Measurements from ENCODE around the gene RHO. TPM values are rescaled to one million over a fixed set of nuclear protein-coding genes. Genes with fewer than 3 reads are reported as not detected.
"Not testable (repeated sequence)": the region's sequence is repeated elsewhere in the genome, so short reads cannot be mapped to it uniquely, and the experiment has no call there.

The RHO gene
- total and polyA plus RNA-seq, 4 donors = 0.06 TPM; not detected in 3

DNA sequence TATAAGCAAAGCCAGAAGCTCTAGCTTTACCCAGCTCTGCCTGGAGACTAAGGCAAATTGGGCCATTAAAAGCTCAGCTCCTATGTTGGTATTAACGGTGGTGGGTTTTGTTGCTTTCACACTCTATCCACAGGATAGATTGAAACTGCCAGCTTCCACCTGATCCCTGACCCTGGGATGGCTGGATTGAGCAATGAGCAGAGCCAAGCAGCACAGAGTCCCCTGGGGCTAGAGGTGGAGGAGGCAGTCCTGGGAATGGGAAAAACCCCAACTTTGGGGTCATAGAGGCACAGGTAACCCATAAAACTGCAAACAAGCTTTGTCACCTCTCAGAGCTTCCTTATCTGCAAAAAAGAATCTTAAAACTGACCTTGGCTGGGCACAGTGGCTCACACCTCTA, 6.6 kb downstream of the RHO start:
- Histone ChIP-seq H3K9me3 (ENCODE audit: control insufficient read depth, insufficient read depth, low read length) (no peaks in the 10 kb centered on the region), H3K27me3 (ENCODE audit: control insufficient read depth, insufficient read depth, low read length) (no peaks in the 10 kb centered on the region), H3K27ac (ENCODE audit: low read depth, low read length) (no peak overlapping the region), H3K4me3 (ENCODE audit: low read depth, low read length) (no peak overlapping the region), H3K4me1 (ENCODE audit: control insufficient read depth, insufficient read depth, low read length) (peaks cover 13% of the 10 kb centered on the region), H3K36me3 (ENCODE audit: control insufficient read depth, insufficient read depth, low read length) (no peaks in the 10 kb centered on the region)
- no peak for DNase-seq (ENCODE audit: low read depth in 4 of 6, low spot score in 6 of 6)
- WGBS (ENCODE audit: insufficient coverage) = no CpG with 5 or more reads among the region's 1 CpG

DNA sequence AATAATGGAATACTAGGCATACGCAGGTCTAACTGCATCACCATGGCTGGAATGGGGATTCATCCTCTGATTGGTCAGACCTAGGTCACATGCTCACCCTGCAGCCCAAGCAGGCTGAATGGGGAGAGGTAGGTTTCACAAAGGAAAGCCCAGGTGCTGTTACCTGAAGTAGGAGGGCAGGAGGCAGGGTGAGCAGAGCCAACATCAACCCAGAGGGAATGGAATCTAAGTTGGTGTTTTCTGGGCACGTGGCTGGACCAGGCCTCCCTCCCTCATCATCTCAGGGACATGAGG, 7.9 kb downstream of the RHO start:
- WGBS (ENCODE audit: insufficient coverage) = 87% methylated on average over 2 of the region's 2 CpGs
- H3K9me3 ChIP-seq (ENCODE audit: control insufficient read depth, insufficient read depth, low read length) = no peaks in the 10 kb centered on the region
- no peak overlapping the region for H3K4me3 ChIP-seq (ENCODE audit: low read depth, low read length)
- no peaks in the 10 kb centered on the region for H3K36me3 ChIP-seq (ENCODE audit: control insufficient read depth, insufficient read depth, low read length)
- no peaks in the 10 kb centered on the region for H3K27me3 ChIP-seq (ENCODE audit: control insufficient read depth, insufficient read depth, low read length)
- H3K4me1 ChIP-seq (ENCODE audit: control insufficient read depth, insufficient read depth, low read length) = peaks cover 7% of the 10 kb centered on the region
- no peak for DNase-seq (ENCODE audit: low read depth in 4 of 6, low spot score in 6 of 6)
- no peak overlapping the region for H3K27ac ChIP-seq (ENCODE audit: low read depth, low read length)

DNA sequence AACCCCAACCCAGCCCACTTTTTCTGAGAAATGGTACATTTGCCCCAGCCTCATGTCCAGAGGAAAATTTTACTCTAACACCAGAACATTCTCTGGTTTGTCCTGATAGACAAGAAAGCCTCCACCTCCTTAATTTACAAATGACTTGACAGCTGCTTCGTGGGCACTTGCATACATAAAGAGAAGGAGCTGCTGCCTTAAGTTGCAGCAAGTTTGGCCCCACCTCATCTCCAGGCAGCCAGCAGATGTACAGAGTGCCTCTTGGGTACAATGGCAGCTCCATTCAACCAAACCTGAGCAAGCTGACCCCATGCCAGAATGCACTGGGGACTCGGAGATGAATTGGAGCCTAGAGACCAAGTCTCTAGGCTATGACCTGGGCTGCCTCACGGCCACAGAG, 8.4 kb downstream of the RHO start:
- no peak for DNase-seq (ENCODE audit: low read depth in 4 of 6, low spot score in 6 of 6)

DNA sequence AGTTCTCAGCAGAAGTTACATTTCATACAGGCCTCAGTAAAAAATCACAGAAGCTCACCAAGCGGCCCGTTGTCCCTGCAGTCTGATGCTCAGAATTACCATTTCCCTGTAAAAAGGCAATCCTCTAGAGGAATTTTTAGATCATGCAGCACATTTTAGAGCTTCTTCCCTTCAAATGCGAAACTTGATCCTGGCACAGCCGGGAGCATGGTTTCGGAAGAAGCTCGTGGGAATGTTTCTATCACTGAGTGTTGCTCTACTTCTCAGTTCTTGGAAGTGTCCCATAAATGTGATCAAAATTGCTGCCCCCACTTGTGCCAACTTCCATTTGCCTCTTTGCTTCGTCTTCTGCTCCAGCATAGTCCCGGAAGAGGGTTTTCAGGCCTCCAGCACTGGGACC, 10.8 kb downstream of the RHO start:
- WGBS (ENCODE audit: insufficient coverage) = 77% methylated on average over 8 of the region's 8 CpGs
- no peaks in the 10 kb centered on the region for H3K36me3 ChIP-seq (ENCODE audit: control insufficient read depth, insufficient read depth, low read length)
- no peak overlapping the region for H3K4me3 ChIP-seq (ENCODE audit: low read depth, low read length)
- H3K4me1 ChIP-seq (ENCODE audit: control insufficient read depth, insufficient read depth, low read length) = peaks cover 7% of the 10 kb centered on the region
- no peaks in the 10 kb centered on the region for H3K27me3 ChIP-seq (ENCODE audit: control insufficient read depth, insufficient read depth, low read length)
- no peak overlapping the region for H3K27ac ChIP-seq (ENCODE audit: low read depth, low read length)
- no peaks in the 10 kb centered on the region for H3K9me3 ChIP-seq (ENCODE audit: control insufficient read depth, insufficient read depth, low read length)
- no peak for DNase-seq (ENCODE audit: low read depth in 4 of 6, low spot score in 6 of 6)

More for the DNA sequence above, 8.4 kb downstream of the RHO start:
- 32% methylated on average over 2 of the region's 3 CpGs for WGBS (ENCODE audit: insufficient coverage)
- no peaks in the 10 kb centered on the region for H3K27me3 ChIP-seq (ENCODE audit: control insufficient read depth, insufficient read depth, low read length)
- no peak overlapping the region for H3K27ac ChIP-seq (ENCODE audit: low read depth, low read length)
- H3K4me1 ChIP-seq (ENCODE audit: control insufficient read depth, insufficient read depth, low read length) = peaks cover 7% of the 10 kb centered on the region
- H3K36me3 ChIP-seq (ENCODE audit: control insufficient read depth, insufficient read depth, low read length) = no peaks in the 10 kb centered on the region
- H3K4me3 ChIP-seq (ENCODE audit: low read depth, low read length) = no peak overlapping the region
- H3K9me3 ChIP-seq (ENCODE audit: control insufficient read depth, insufficient read depth, low read length) = no peaks in the 10 kb centered on the region

DNA sequence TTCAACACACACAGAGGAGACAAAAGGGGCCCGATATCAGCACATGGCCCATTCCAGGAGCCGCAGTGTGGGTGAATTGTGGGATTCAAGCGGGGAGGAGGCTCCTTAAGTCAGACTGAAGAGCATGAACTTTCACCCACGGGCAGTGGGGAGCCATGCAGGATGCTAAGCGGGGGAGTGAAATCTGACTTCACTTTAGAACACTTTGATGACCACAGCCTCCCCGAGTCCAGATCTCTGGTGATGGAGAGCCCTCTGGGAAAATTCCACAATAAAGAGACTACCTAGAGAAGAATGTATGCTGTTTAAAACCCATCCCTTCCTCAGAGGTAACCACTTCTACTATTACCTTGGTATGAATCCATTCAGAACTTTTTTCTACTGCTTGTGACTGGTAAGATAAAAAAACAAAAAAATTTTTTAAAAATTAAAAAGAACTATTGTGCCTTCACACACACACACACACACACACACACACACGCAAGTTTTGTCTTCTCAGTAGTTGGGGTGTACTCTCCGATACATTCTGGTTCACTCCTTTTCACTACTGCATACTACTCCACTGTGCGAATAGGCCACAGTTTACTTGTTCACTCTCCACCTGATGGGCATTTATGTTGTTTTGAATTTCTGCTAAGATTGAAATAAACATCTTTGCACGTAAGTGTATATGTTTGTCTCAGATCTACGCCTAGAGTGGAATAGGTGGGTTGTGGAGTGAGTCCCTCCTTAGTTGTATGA, 12.5 kb downstream of the RHO start:
- Histone ChIP-seq H3K4me1 (ENCODE audit: control insufficient read depth, insufficient read depth, low read length) (peaks cover 7% of the 10 kb centered on the region), H3K27me3 (ENCODE audit: control insufficient read depth, insufficient read depth, low read length) (no peaks in the 10 kb centered on the region), H3K27ac (ENCODE audit: low read depth, low read length) (no peak overlapping the region), H3K36me3 (ENCODE audit: control insufficient read depth, insufficient read depth, low read length) (no peaks in the 10 kb centered on the region), H3K4me3 (ENCODE audit: low read depth, low read length) (no peak overlapping the region), H3K9me3 (ENCODE audit: control insufficient read depth, insufficient read depth, low read length) (no peaks in the 10 kb centered on the region)
- 88% methylated on average over 3 of the region's 11 CpGs for WGBS (ENCODE audit: insufficient coverage)
- DNase-seq (ENCODE audit: low read depth in 4 of 6, low spot score in 6 of 6) = no peak

DNA sequence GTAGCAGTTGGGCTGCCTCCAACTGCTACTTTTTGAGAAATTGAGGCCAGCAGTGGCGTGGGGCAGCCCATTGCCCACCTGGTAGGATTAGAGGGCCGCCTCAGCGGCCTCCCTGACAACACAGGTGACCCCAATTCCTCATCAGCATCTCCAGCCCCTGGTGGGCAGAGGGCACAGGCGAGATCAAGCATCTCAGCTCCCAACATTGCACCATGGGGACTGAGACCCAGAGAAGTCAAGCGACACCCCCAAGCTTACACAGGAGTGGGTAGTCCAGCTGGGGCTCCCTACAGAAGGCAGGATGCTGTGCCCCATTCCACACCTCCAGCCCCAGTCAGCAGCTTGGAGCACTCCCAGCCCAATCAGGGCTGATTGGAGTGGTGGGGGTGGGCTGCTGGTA, 14.3 kb downstream of the RHO start:
- Histone ChIP-seq H3K27ac (ENCODE audit: low read depth, low read length) (no peak overlapping the region), H3K9me3 (ENCODE audit: control insufficient read depth, insufficient read depth, low read length) (no peaks in the 10 kb centered on the region), H3K36me3 (ENCODE audit: control insufficient read depth, insufficient read depth, low read length) (no peaks in the 10 kb centered on the region), H3K4me1 (ENCODE audit: control insufficient read depth, insufficient read depth, low read length) (peaks cover 1% of the 10 kb centered on the region), H3K27me3 (ENCODE audit: control insufficient read depth, insufficient read depth, low read length) (no peaks in the 10 kb centered on the region), H3K4me3 (ENCODE audit: low read depth, low read length) (no peak overlapping the region)
- no peak for DNase-seq (ENCODE audit: low read depth in 4 of 6, low spot score in 6 of 6)
- WGBS (ENCODE audit: insufficient coverage) = 87% methylated on average over 5 of the region's 5 CpGs

DNA sequence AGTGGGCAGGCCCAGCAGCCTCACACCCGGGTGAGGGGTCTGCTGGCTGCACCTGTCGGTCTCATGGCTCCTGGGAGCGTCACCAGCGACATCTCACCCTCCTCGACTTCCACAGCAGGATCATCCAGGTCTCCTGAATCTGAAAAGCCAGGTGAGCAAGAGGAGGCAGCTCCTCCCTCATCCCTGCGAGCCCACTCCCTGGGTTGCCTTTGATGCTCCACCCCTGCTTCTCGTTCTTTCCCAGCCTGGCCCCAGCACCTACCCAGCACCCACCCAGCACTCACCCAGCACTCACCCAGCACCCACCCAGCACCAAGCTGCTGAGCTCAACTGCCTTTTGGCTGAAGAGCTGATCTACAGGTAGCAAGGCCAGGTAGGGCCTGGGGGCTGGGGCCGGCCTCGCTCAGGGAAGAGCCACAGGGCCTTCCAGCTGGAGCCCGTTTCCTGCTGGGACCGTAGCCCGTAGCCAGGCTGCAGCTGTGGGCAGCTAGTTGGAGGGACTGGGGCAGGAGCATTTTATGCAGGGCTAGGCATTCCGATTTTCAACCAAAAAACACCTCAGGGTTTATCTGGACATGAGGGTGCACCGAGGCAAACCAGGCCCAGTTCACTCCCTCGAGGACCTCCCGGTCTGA, 14.8 kb downstream of the RHO start, which contains the start of gene H1-8:
TSS of gene H1-8 (plus strand) at position 20 of the 635 bp plus-strand sequence. CDS start at position 64, 44 bp downstream.
- no peak within 1 kb of the TSS for H3K4me3 ChIP-seq (ENCODE audit: low read depth, low read length)
- no peak for DNase-seq (ENCODE audit: low read depth in 4 of 6, low spot score in 6 of 6)

DNA sequence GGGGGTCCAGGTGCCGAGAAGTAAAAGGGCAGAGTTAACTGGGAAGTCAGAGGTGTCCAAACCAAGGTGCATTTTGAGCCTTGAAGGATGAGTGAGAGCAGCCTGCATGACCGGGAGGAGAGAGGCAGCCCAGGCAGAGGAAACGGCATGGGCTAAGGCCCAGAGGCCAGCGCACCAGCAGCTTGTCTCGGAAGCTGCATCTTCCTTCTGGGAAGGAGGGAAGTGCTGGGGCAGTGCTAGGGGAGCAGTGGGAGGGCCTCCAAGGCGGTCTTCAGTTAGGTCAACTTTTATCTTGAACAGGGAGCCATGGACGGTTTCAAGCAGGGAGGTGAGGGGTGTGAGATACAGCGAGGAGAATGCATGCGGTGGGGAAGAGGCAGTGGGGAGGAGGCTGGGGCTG, 15.6 kb downstream of the RHO start:
- Histone ChIP-seq H3K9me3 (ENCODE audit: control insufficient read depth, insufficient read depth, low read length) (no peaks in the 10 kb centered on the region), H3K4me1 (ENCODE audit: control insufficient read depth, insufficient read depth, low read length) (peaks cover 14% of the 10 kb centered on the region), H3K36me3 (ENCODE audit: control insufficient read depth, insufficient read depth, low read length) (no peaks in the 10 kb centered on the region), H3K27ac (ENCODE audit: low read depth, low read length) (no peak overlapping the region), H3K4me3 (ENCODE audit: low read depth, low read length) (no peak overlapping the region), H3K27me3 (ENCODE audit: control insufficient read depth, insufficient read depth, low read length) (no peaks in the 10 kb centered on the region)
- WGBS (ENCODE audit: insufficient coverage) = 88% methylated on average over 9 of the region's 9 CpGs
- DNase-seq (ENCODE audit: low read depth in 4 of 6, low spot score in 6 of 6) = no peak

More for the DNA sequence above, 14.8 kb downstream of the RHO start, which contains the start of gene H1-8:
- H3K27ac ChIP-seq (ENCODE audit: low read depth, low read length) = no peak within 1 kb of the TSS
- H3K27me3 ChIP-seq (ENCODE audit: control insufficient read depth, insufficient read depth, low read length) = no peaks in the 10 kb centered on the region
- H3K9me3 ChIP-seq (ENCODE audit: control insufficient read depth, insufficient read depth, low read length) = no peaks in the 10 kb centered on the region
- H3K36me3 ChIP-seq (ENCODE audit: control insufficient read depth, insufficient read depth, low read length) = no peaks in the 10 kb centered on the region
- peaks cover 6% of the 10 kb centered on the region for H3K4me1 ChIP-seq (ENCODE audit: control insufficient read depth, insufficient read depth, low read length)
- 84% methylated on average over 14 of the region's 16 CpGs for WGBS (ENCODE audit: insufficient coverage)

DNA sequence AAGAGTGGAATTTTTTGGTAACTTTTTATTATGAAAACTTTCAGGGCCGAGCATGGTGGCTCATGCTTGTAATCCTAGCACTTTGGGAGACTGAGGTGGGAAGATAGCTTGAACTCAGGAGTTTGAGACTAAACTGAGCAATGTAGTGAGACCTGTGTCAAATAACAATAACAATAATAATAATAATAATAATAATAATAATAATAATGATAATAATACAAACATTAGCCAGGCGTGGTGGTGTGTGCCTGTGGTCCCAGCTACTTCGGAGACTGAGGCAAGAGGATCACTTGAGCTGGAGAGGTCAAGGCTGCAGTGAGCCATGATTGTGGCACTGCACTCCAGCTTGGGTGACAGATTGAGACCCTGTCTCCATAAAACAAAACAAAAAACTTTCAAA, 17.5 kb downstream of the RHO start:
- H3K4me3 ChIP-seq (ENCODE audit: low read depth, low read length); H3K36me3 ChIP-seq (ENCODE audit: control insufficient read depth, insufficient read depth, low read length); H3K27me3 ChIP-seq (ENCODE audit: control insufficient read depth, insufficient read depth, low read length); H3K9me3 ChIP-seq (ENCODE audit: control insufficient read depth, insufficient read depth, low read length); H3K27ac ChIP-seq (ENCODE audit: low read depth, low read length); DNase-seq (ENCODE audit: low read depth in 4 of 6, low spot score in 6 of 6): not testable (repeated sequence)
- H3K4me1 ChIP-seq (ENCODE audit: control insufficient read depth, insufficient read depth, low read length) = peaks cover 14% of the 10 kb centered on the region
- WGBS (ENCODE audit: insufficient coverage) = 100% methylated on average over 2 of the region's 3 CpGs

DNA sequence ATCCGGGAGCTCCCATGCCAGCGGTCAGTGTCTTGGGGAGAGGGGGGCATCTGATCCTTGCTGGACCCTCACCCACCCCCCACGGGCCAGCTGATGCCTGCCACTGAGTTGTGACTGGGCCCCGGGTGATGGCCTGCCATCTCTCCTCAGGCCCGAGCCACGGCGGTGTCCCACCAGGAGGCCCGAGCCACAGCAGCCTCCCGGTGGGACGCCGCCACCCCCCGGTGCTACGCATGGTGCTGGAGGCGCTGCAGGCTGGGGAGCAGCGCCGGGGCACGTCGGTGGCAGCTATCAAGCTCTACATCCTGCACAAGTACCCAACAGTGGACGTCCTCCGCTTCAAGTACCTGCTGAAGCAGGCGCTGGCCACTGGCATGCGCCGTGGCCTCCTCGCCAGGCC, 18.8 kb downstream of the RHO start:
- no peak overlapping the region for H3K27ac ChIP-seq (ENCODE audit: low read depth, low read length)
- H3K27me3 ChIP-seq (ENCODE audit: control insufficient read depth, insufficient read depth, low read length) = no peaks in the 10 kb centered on the region
- no peaks in the 10 kb centered on the region for H3K9me3 ChIP-seq (ENCODE audit: control insufficient read depth, insufficient read depth, low read length)
- no peaks in the 10 kb centered on the region for H3K36me3 ChIP-seq (ENCODE audit: control insufficient read depth, insufficient read depth, low read length)
- 88% methylated on average over 23 of the region's 24 CpGs for WGBS (ENCODE audit: insufficient coverage)
- no peak for DNase-seq (ENCODE audit: low read depth in 4 of 6, low spot score in 6 of 6)
- peaks cover 15% of the 10 kb centered on the region for H3K4me1 ChIP-seq (ENCODE audit: control insufficient read depth, insufficient read depth, low read length)
- no peak overlapping the region for H3K4me3 ChIP-seq (ENCODE audit: low read depth, low read length)
